ENCODE results near the gene XPNPEP1. TPM values are rescaled to one million over a fixed set of nuclear protein-coding genes. Genes with fewer than 3 reads are reported as not detected.

XPNPEP1 gene
- total RNA-seq, 2 donors from 2014 or later, result 77.6 to 104 TPM

- Histone ChIP-seq H3K9me3 (no peaks in the 10 kb centered on the region), H3K4me3 (no peak overlapping the region), H3K27me3 (no peaks in the 10 kb centered on the region), H3K4me1 (no peaks in the 10 kb centered on the region), H3K36me3 (replicated peaks in 1 of 2; ENCODE audit: insufficient read depth in 1 of 2, low read depth in 2 of 2) (no peaks in the 10 kb centered on the region), H3K27ac (no peak overlapping the region)
- intact Hi-C loops (cut with DNase I), result no loop called here
- ATAC-seq (no peak), DNase-seq (no peak)
- 53 to 63% methylated on average over 4 of the region's 4 CpGs for WGBS, 2 donors
- TF ChIP-seq, protein P1, sequence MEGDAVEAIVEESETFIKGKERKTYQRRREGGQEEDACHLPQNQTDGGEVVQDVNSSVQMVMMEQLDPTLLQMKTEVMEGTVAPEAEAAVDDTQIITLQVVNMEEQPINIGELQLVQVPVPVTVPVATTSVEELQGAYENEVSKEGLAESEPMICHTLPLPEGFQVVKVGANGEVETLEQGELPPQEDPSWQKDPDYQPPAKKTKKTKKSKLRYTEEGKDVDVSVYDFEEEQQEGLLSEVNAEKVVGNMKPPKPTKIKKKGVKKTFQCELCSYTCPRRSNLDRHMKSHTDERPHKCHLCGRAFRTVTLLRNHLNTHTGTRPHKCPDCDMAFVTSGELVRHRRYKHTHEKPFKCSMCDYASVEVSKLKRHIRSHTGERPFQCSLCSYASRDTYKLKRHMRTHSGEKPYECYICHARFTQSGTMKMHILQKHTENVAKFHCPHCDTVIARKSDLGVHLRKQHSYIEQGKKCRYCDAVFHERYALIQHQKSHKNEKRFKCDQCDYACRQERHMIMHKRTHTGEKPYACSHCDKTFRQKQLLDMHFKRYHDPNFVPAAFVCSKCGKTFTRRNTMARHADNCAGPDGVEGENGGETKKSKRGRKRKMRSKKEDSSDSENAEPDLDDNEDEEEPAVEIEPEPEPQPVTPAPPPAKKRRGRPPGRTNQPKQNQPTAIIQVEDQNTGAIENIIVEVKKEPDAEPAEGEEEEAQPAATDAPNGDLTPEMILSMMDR (IDR thresholded peaks at IDR 0.05), result no peak
- no peak for TF ChIP-seq POLR2A (IDR thresholded peaks at IDR 0.05)
Observed at GRCh38 chr10:109945473-109946177, 22.3 kb upstream of the XPNPEP1 start.

- WGBS, 2 donors, result 55 to 93% methylated on average over 1 of the region's 1 CpG
- no peak overlapping the region for H3K4me3 ChIP-seq
- ATAC-seq, result no peak
- no peaks in the 10 kb centered on the region for H3K9me3 ChIP-seq
- no peak for TF ChIP-seq POLR2A (IDR thresholded peaks at IDR 0.05)
- TF ChIP-seq, protein P1 (IDR thresholded peaks at IDR 0.05), result no peak
- intact Hi-C loops (cut with DNase I), result no loop called here
- no peaks in the 10 kb centered on the region for H3K27me3 ChIP-seq
- H3K4me1 ChIP-seq, result no peaks in the 10 kb centered on the region
- no peak overlapping the region for H3K27ac ChIP-seq
- no peaks in the 10 kb centered on the region for H3K36me3 ChIP-seq (replicated peaks in 1 of 2; ENCODE audit: insufficient read depth in 1 of 2, low read depth in 2 of 2)
- DNase-seq, result no peak
Observed at GRCh38 chr10:109944613-109945012, 21.3 kb upstream of the XPNPEP1 start.

DNA sequence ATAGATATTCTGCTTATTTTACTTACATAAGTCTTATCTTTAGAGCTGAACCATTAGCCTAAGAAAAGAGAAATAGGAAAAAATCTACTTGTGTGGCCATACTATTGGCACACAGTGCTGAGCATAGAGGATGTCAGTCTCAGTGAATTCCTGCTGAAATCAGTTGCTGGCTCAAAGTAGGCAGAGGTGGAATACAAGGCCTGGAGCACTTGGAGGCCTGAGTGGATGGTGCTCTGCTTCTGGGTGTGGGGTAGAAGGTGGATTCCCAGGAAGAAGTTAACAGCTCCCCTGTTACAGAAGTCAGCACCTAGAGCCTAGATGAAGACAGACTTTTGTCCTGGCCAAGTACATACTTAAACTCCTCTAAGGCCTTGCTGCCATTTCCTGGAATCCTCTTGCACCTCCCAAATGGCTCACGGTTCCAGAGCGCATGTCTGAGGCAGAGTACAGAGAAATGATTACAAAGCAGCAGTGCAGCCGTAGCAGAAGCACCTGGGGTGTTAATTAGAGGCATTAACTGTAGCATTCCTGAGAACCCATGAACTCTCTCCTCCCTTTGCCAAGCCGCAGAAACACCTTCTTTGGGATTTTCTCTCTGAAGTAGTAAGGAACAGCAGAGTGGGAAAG is 18.0 kb upstream of the XPNPEP1 start:
- Histone ChIP-seq H3K9me3 (no peaks in the 10 kb centered on the region), H3K36me3 (replicated peaks in 1 of 2; ENCODE audit: insufficient read depth in 1 of 2, low read depth in 2 of 2) (no peaks in the 10 kb centered on the region), H3K27ac (no peak overlapping the region), H3K4me1 (no peaks in the 10 kb centered on the region), H3K4me3 (no peak overlapping the region), H3K27me3 (no peaks in the 10 kb centered on the region)
- intact Hi-C loops (cut with DNase I), result no loop called here
- DNase-seq, result no peak
- TF ChIP-seq, protein P1 (IDR thresholded peaks at IDR 0.05), result no peak
- no peak for TF ChIP-seq POLR2A (IDR thresholded peaks at IDR 0.05)
- 87 to 91% methylated on average over 4 of the region's 4 CpGs for WGBS, 2 donors
- ATAC-seq, result no peak

DNA sequence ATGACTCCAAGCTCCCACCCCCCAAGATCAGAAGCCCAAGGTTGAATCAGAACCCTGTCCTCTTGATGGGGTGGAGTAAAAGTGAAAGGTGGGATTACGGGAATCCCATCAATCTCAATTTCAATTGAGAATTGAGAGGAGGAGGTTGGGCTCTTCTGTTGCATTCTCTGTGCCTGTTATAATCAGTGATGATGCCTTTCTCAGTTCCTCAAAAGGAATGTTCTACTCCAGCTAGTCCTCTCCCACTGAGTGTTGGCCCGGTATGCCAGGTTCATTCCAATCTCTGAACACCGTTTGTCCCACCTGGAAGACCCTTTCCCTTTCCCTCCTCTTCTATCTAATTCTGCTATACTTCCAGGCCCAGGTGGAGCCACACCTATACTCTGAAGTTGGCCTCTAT is 17.2 kb upstream of the XPNPEP1 start:
- intact Hi-C loops (cut with DNase I), result no loop called here
- H3K27ac ChIP-seq, result no peak overlapping the region
- WGBS, 2 donors, result 96% methylated on average over 3 of the region's 3 CpGs
- TF ChIP-seq, protein P1 (IDR thresholded peaks at IDR 0.05), result no peak
- TF ChIP-seq POLR2A (IDR thresholded peaks at IDR 0.05), result no peak
- peaks cover 2% of the 10 kb centered on the region for H3K4me1 ChIP-seq
- no peaks in the 10 kb centered on the region for H3K27me3 ChIP-seq
- H3K4me3 ChIP-seq, result no peak overlapping the region
- no peaks in the 10 kb centered on the region for H3K9me3 ChIP-seq
- ATAC-seq (no peak), DNase-seq (no peak)
- H3K36me3 ChIP-seq (replicated peaks in 1 of 2; ENCODE audit: insufficient read depth in 1 of 2, low read depth in 2 of 2), result no peaks in the 10 kb centered on the region

DNA sequence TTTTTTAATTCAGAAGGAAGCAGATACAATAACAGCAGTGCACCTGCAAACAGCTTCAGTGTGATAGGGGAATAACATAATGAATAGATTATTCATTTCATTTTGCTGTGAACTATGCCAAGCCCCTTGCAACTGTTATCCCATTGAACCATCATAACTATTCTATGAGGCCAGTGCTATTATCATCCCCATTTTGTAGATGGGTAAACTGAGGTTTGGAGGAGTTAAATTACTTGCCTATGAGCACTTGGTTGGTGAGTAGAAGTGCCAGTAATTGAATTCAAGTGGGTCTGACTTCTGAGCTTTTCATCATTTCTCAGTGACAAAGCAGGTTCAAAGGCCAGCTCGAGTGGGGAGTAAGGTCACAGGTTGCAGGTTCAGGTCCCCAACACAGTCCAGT is 16.8 kb upstream of the XPNPEP1 start:
- Histone ChIP-seq H3K36me3 (replicated peaks in 1 of 2; ENCODE audit: insufficient read depth in 1 of 2, low read depth in 2 of 2) (no peaks in the 10 kb centered on the region), H3K27me3 (no peaks in the 10 kb centered on the region), H3K4me3 (no peak overlapping the region), H3K4me1 (peaks cover 6% of the 10 kb centered on the region), H3K27ac (no peak overlapping the region), H3K9me3 (no peaks in the 10 kb centered on the region)
- intact Hi-C loops (cut with DNase I), result no loop called here
- DNase-seq (no peak), ATAC-seq (no peak)
- WGBS, 2 donors, result 71 to 90% methylated on average over 1 of the region's 1 CpG
- no peak for TF ChIP-seq POLR2A (IDR thresholded peaks at IDR 0.05)
- TF ChIP-seq, protein P1 (IDR thresholded peaks at IDR 0.05), result no peak
